Measurements from ENCODE around the gene QPCTL.
"Not testable (repeated sequence)": the region's sequence is repeated elsewhere in the genome, so short reads cannot be mapped to it uniquely, and the experiment has no call there.

QPCTL gene

DNA sequence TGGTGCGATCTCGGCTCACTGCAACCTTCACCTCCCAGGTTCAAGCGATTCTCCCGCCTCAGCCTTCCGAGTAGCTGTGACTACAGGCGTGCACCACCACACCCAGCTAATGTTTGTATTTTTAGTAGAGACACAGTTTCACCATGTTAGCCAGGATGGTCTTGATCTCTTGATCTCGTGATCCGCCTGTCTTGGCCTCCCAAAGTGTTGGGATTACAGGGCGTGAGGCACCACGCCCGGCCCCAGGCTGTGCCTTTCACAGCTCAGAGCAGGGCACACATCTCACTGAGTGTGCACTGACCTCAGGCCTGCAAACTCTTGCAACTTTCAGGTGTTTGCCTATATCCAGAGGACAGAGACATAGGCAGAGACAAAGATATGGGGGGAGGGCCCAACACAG lies 7.4 kb upstream of the QPCTL start:
- H3K18ac ChIP-seq (ENCODE audit: low read length); H2BK15ac ChIP-seq (ENCODE audit: low read length); H3K79me1 ChIP-seq (ENCODE audit: low read depth, low read length); H3K14ac ChIP-seq (ENCODE audit: low read length); DNase-seq (ENCODE audit: low spot score); H3K9me3 ChIP-seq (replicated peaks in 1 of 2; ENCODE audit: control insufficient read depth in 2 of 2, insufficient read depth in 1 of 2, low read depth in 1 of 2, low read length in 2 of 2); H4K91ac ChIP-seq (ENCODE audit: low read depth, low read length, poor library complexity); H3K23ac ChIP-seq (ENCODE audit: low read depth, low read length, poor library complexity); H2AK5ac ChIP-seq (ENCODE audit: low read depth, low read length); H3K27ac ChIP-seq (replicated peaks; ENCODE audit: low read length); H3K27me3 ChIP-seq (ENCODE audit: control insufficient read depth in 3 of 3, insufficient read depth in 3 of 3, low read depth in 1 of 3, low read length in 3 of 3); H3K4me2 ChIP-seq (ENCODE audit: insufficient read depth, low read length, poor library complexity, severe bottlenecking); H2BK120ac ChIP-seq (ENCODE audit: low read depth, low read length); H2AFZ ChIP-seq (ENCODE audit: low read length); H3K4me1 ChIP-seq (ENCODE audit: control insufficient read depth in 2 of 2, insufficient read depth in 1 of 2, low read depth in 1 of 2, low read length in 2 of 2); H3K4ac ChIP-seq (ENCODE audit: low read length); H3K9ac ChIP-seq (ENCODE audit: low read depth, low read length, poor library complexity); H2BK12ac ChIP-seq (ENCODE audit: low read length); H3K4me3 ChIP-seq (ENCODE audit: low read length in 2 of 2); H4K8ac ChIP-seq (ENCODE audit: low read depth, low read length); H2BK5ac ChIP-seq (ENCODE audit: low read length): not testable (repeated sequence)
- no CpG with 5 or more reads among the region's 11 CpGs for WGBS, 2 donors (ENCODE audit: extremely low coverage in 2 of 2, insufficient read length in 2 of 2, insufficient replicate concordance in 1 of 2)
- H3K36me3 ChIP-seq (replicated peaks in 1 of 2; ENCODE audit: control insufficient read depth in 2 of 2, insufficient read depth in 2 of 2, low read length in 2 of 2): peaks cover 39 to 62% of the 10 kb centered on the region in 2 donors

DNA sequence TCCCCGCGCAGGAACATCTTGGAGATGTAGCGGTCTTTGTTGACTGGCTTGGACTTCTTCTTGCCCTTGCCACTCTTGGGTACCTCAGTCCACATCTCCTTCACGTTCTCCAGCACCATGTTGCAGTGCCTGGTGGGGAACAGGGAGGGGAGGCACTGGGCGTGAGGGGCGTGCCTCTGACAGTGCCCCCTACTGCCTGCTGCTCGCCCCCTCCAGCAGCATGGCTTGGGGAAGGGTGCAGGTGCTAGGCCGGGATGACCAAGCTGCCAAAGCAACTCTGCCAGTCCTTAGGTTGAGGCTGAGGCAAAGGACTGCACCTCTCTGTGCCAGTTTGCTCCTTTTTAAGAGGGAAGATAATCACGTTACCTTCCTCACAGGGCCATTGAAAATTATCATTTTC lies 4.9 kb upstream of the QPCTL start:
- WGBS, 2 donors (ENCODE audit: extremely low coverage in 2 of 2, insufficient read length in 2 of 2, insufficient replicate concordance in 1 of 2): no CpG with 5 or more reads among the region's 9 CpGs
- no peak overlapping the region for H3K18ac ChIP-seq (ENCODE audit: low read length)

DNA sequence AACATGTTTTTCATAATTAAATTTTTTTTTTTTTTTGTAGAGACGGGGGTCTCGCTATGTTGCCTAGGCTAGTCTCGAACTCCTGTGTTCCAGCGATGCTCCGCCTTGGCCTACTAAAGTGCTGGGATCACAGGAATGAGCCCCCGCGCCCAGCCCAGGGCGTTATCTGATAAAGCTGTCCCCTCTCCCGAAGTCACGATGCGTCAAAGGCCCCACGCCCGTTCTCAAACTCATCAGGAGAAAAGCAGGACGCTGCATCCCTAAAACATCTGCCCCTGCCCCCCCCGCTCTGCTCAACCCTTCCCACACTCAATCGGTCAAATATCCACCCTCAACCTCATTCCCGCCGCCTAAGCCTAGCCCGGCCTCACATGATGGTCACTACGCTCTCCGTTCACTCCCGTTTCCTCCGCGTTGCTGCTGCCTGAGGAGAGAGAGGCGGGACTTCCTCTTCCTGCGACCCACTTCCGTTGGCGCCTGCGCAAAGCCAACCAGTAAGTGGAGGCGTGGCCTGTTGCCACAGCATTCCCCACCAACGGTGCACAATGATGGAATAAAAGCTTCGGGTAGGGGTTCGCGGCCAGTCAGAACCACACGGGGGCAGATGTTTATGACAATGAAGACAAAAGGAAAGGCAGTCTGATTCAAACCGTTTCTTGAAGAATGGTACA lies 815 bp upstream of the QPCTL start, which contains the start of gene SNRPD2:
Gene SNRPD2, minus strand, starts transcription at position 438 of the 671 bp plus-strand sequence. Its CDS starts 65 bp downstream, at position 373.
- H2BK15ac ChIP-seq (ENCODE audit: low read length): no peak within 1 kb of the TSS
- no peak within 1 kb of the TSS for H2BK120ac ChIP-seq (ENCODE audit: low read depth, low read length)
- H2BK5ac ChIP-seq (ENCODE audit: low read length): peak within 1 kb of the TSS; percentile 88
- peak within 1 kb of the TSS; percentile 96 for H3K9ac ChIP-seq (ENCODE audit: low read depth, low read length, poor library complexity)
- H2BK12ac ChIP-seq (ENCODE audit: low read length): no peak within 1 kb of the TSS
- peak; percentile 96 for DNase-seq (ENCODE audit: low spot score)
- no peak within 1 kb of the TSS for H3K14ac ChIP-seq (ENCODE audit: low read length)
- WGBS, 2 donors (ENCODE audit: extremely low coverage in 2 of 2, insufficient read length in 2 of 2, insufficient replicate concordance in 1 of 2): no CpG with 5 or more reads among the region's 36 CpGs
- peak within 1 kb of the TSS; percentile 86 for H2AK5ac ChIP-seq (ENCODE audit: low read depth, low read length)
- no peaks in the 10 kb centered on the region for H3K9me3 ChIP-seq (replicated peaks in 1 of 2; ENCODE audit: control insufficient read depth in 2 of 2, insufficient read depth in 1 of 2, low read depth in 1 of 2, low read length in 2 of 2)
- H4K8ac ChIP-seq (ENCODE audit: low read depth, low read length): no peak within 1 kb of the TSS
- peak within 1 kb of the TSS; percentile 99 for H3K23ac ChIP-seq (ENCODE audit: low read depth, low read length, poor library complexity)
- H3K18ac ChIP-seq (ENCODE audit: low read length): peak within 1 kb of the TSS; percentile 91
- peaks cover 25 to 49% of the 10 kb centered on the region in 2 donors for H3K36me3 ChIP-seq (replicated peaks in 1 of 2; ENCODE audit: control insufficient read depth in 2 of 2, insufficient read depth in 2 of 2, low read length in 2 of 2)
- H3K27me3 ChIP-seq (ENCODE audit: control insufficient read depth in 3 of 3, insufficient read depth in 3 of 3, low read depth in 1 of 3, low read length in 3 of 3): no peaks in the 10 kb centered on the region
- peak within 1 kb of the TSS; percentile 92 for H3K4me2 ChIP-seq (ENCODE audit: insufficient read depth, low read length, poor library complexity, severe bottlenecking)
- peaks cover 5% of the 10 kb centered on the region for H3K79me1 ChIP-seq (ENCODE audit: low read depth, low read length)
- peak within 1 kb of the TSS; percentile 58 to 97 for H3K4me3 ChIP-seq (ENCODE audit: low read length in 2 of 2)
- H3K4ac ChIP-seq (ENCODE audit: low read length): no peak within 1 kb of the TSS
- H2AFZ ChIP-seq (ENCODE audit: low read length): peak within 1 kb of the TSS; percentile 89
- H3K4me1 ChIP-seq (ENCODE audit: control insufficient read depth in 2 of 2, insufficient read depth in 1 of 2, low read depth in 1 of 2, low read length in 2 of 2): peaks cover 2 to 3% of the 10 kb centered on the region in 2 donors
- peak within 1 kb of the TSS; percentile 87 for H3K27ac ChIP-seq (replicated peaks; ENCODE audit: low read length)
- H4K91ac ChIP-seq (ENCODE audit: low read depth, low read length, poor library complexity): no peak within 1 kb of the TSS

More for the DNA sequence above, 4.9 kb upstream of the QPCTL start:
- Histone ChIP-seq H3K36me3 (replicated peaks in 1 of 2; ENCODE audit: control insufficient read depth in 2 of 2, insufficient read depth in 2 of 2, low read length in 2 of 2) (peaks cover 39 to 62% of the 10 kb centered on the region in 2 donors), H3K4ac (ENCODE audit: low read length) (no peak overlapping the region), H3K14ac (ENCODE audit: low read length) (no peak overlapping the region), H3K4me3 (ENCODE audit: low read length in 2 of 2) (no peak overlapping the region), H3K27me3 (ENCODE audit: control insufficient read depth in 3 of 3, insufficient read depth in 3 of 3, low read depth in 1 of 3, low read length in 3 of 3) (no peaks in the 10 kb centered on the region), H4K91ac (ENCODE audit: low read depth, low read length, poor library complexity) (no peak overlapping the region), H3K9ac (ENCODE audit: low read depth, low read length, poor library complexity) (peak overlapping the region; percentile 50), H3K23ac (ENCODE audit: low read depth, low read length, poor library complexity) (no peak overlapping the region), H4K8ac (ENCODE audit: low read depth, low read length) (no peak overlapping the region), H3K9me3 (replicated peaks in 1 of 2; ENCODE audit: control insufficient read depth in 2 of 2, insufficient read depth in 1 of 2, low read depth in 1 of 2, low read length in 2 of 2) (no peaks in the 10 kb centered on the region), H2AFZ (ENCODE audit: low read length) (no peak overlapping the region), H2BK15ac (ENCODE audit: low read length) (no peak overlapping the region), H3K4me1 (ENCODE audit: control insufficient read depth in 2 of 2, insufficient read depth in 1 of 2, low read depth in 1 of 2, low read length in 2 of 2) (peaks cover 0 to 2% of the 10 kb centered on the region in 2 donors), H3K27ac (replicated peaks; ENCODE audit: low read length) (no peak overlapping the region), H3K4me2 (ENCODE audit: insufficient read depth, low read length, poor library complexity, severe bottlenecking) (no peak overlapping the region), H2AK5ac (ENCODE audit: low read depth, low read length) (no peak overlapping the region), H2BK5ac (ENCODE audit: low read length) (no peak overlapping the region), H3K79me1 (ENCODE audit: low read depth, low read length) (peaks cover 2% of the 10 kb centered on the region), H2BK12ac (ENCODE audit: low read length) (no peak overlapping the region), H2BK120ac (ENCODE audit: low read depth, low read length) (no peak overlapping the region)
- DNase-seq (ENCODE audit: low spot score): no peak

DNA sequence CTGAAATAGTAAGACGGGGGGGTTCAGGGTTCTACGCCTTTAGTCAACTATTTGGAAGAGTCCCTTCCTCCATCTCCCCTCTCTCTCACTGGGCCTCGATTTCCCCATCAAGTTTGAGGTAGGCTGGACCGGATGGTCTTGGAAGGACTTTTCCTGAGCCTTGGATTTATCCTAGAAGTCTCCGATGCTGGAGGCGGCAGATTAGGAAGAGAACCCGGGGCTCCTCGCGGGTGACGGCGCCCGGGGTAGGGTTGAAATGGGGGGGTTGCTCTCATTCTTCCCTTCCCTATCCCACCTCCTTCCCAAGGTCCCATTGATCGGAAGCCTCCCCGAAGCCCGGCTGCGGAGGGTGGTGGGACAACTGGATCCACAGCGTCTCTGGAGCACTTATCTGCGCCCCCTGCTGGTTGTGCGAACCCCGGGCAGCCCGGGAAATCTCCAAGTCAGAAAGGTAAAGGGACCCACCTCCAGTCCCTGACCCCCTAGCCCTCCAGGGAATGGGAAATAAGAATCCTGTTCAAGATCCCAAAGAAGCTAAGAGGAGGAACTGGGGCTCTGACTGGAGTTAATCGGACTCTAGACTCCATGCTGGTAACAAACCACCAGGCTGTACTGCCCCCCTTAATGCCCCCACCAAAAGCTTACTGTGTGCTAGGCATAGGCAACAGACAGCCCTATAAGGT lies 781 bp downstream of the QPCTL start:
- Histone ChIP-seq H2AK5ac (ENCODE audit: low read depth, low read length) (no peak overlapping the region), H3K4ac (ENCODE audit: low read length) (no peak overlapping the region), H3K14ac (ENCODE audit: low read length) (no peak overlapping the region), H2BK12ac (ENCODE audit: low read length) (no peak overlapping the region), H3K23ac (ENCODE audit: low read depth, low read length, poor library complexity) (no peak overlapping the region), H3K27me3 (ENCODE audit: control insufficient read depth in 3 of 3, insufficient read depth in 3 of 3, low read depth in 1 of 3, low read length in 3 of 3) (no peaks in the 10 kb centered on the region), H3K4me1 (ENCODE audit: control insufficient read depth in 2 of 2, insufficient read depth in 1 of 2, low read depth in 1 of 2, low read length in 2 of 2) (peaks cover 2 to 3% of the 10 kb centered on the region in 2 donors), H4K8ac (ENCODE audit: low read depth, low read length) (no peak overlapping the region), H3K18ac (ENCODE audit: low read length) (peak overlapping the region; percentile 72), H2BK120ac (ENCODE audit: low read depth, low read length) (no peak overlapping the region), H2BK15ac (ENCODE audit: low read length) (no peak overlapping the region), H2BK5ac (ENCODE audit: low read length) (peak overlapping the region; percentile 88), H3K27ac (replicated peaks; ENCODE audit: low read length) (peak overlapping the region; percentile 64), H3K9ac (ENCODE audit: low read depth, low read length, poor library complexity) (peak overlapping the region; percentile 93), H2AFZ (ENCODE audit: low read length) (peak overlapping the region; percentile 89), H3K9me3 (replicated peaks in 1 of 2; ENCODE audit: control insufficient read depth in 2 of 2, insufficient read depth in 1 of 2, low read depth in 1 of 2, low read length in 2 of 2) (no peaks in the 10 kb centered on the region), H3K4me3 (ENCODE audit: low read length in 2 of 2) (peak overlapping the region; percentile 58 to 97), H3K36me3 (replicated peaks in 1 of 2; ENCODE audit: control insufficient read depth in 2 of 2, insufficient read depth in 2 of 2, low read length in 2 of 2) (peaks cover 15 to 45% of the 10 kb centered on the region in 2 donors), H3K79me1 (ENCODE audit: low read depth, low read length) (peaks cover 5% of the 10 kb centered on the region), H3K4me2 (ENCODE audit: insufficient read depth, low read length, poor library complexity, severe bottlenecking) (peak overlapping the region; percentile 92), H4K91ac (ENCODE audit: low read depth, low read length, poor library complexity) (no peak overlapping the region)
- no peak for DNase-seq (ENCODE audit: low spot score)
- WGBS, 2 donors (ENCODE audit: extremely low coverage in 2 of 2, insufficient read length in 2 of 2, insufficient replicate concordance in 1 of 2): no CpG with 5 or more reads among the region's 22 CpGs

Data from neuronal stem cell (in vitro differentiated cells).